Measurements from ENCODE around the gene IQSEC3.

IQSEC3 gene

GRCh38 chr12:84056-84455, 17.5 kb downstream of the IQSEC3 start:
- no peak for DNase-seq

- no peak for DNase-seq
Measured at GRCh38 chr12:85191-85666, 18.7 kb downstream of the IQSEC3 start.

- no peak for DNase-seq
Measured at GRCh38 chr12:87315-87714, 20.7 kb downstream of the IQSEC3 start.

GRCh38 chr12:87856-88255, 21.3 kb downstream of the IQSEC3 start:
- DNase-seq = no peak

GRCh38 chr12:89653-90052, 23.1 kb downstream of the IQSEC3 start:
- DNase-seq = no peak

GRCh38 chr12:91213-91612, 24.6 kb downstream of the IQSEC3 start:
- no peak for DNase-seq

- DNase-seq = no peak
Measured at GRCh38 chr12:93266-94005, 26.9 kb downstream of the IQSEC3 start.

- DNase-seq = no peak
Measured at GRCh38 chr12:96543-96942, 30.0 kb downstream of the IQSEC3 start.

GRCh38 chr12:98924-99352, 32.4 kb downstream of the IQSEC3 start:
- no peak for DNase-seq

- DNase-seq = no peak
Measured at GRCh38 chr12:99605-100004, 33.0 kb downstream of the IQSEC3 start.

- no peak for DNase-seq
Measured at GRCh38 chr12:101969-102878, 35.7 kb downstream of the IQSEC3 start.

GRCh38 chr12:102879-103168, 36.3 kb downstream of the IQSEC3 start:
- no peak for DNase-seq

- no peak for DNase-seq
Measured at GRCh38 chr12:103169-103981, 36.8 kb downstream of the IQSEC3 start.

- DNase-seq = peak in 1 of 2 donors; percentile 6
Measured at GRCh38 chr12:104551-105081, 38.0 kb downstream of the IQSEC3 start.

GRCh38 chr12:105696-106095, 39.1 kb downstream of the IQSEC3 start:
- DNase-seq = no peak

- no peak for DNase-seq
Measured at GRCh38 chr12:106118-106591, 39.6 kb downstream of the IQSEC3 start.

GRCh38 chr12:108594-108993, 42.0 kb downstream of the IQSEC3 start:
- DNase-seq = no peak

GRCh38 chr12:109446-109845, 42.9 kb downstream of the IQSEC3 start:
- DNase-seq = no peak

- DNase-seq = no peak
Measured at GRCh38 chr12:109872-110271, 43.3 kb downstream of the IQSEC3 start.

- DNase-seq = no peak
Measured at GRCh38 chr12:111699-112493, 45.3 kb downstream of the IQSEC3 start.

- no peak for DNase-seq
Measured at GRCh38 chr12:113347-113746, 46.8 kb downstream of the IQSEC3 start.

- DNase-seq = no peak
Measured at GRCh38 chr12:114626-115211, 48.2 kb downstream of the IQSEC3 start.

Data from activated CD4-positive, alpha-beta T cell treated with anti-CD3 and anti-CD28 coated beads for 4 hours (primary cell).